ENCODE results near the gene TMPRSS6.

DNA sequence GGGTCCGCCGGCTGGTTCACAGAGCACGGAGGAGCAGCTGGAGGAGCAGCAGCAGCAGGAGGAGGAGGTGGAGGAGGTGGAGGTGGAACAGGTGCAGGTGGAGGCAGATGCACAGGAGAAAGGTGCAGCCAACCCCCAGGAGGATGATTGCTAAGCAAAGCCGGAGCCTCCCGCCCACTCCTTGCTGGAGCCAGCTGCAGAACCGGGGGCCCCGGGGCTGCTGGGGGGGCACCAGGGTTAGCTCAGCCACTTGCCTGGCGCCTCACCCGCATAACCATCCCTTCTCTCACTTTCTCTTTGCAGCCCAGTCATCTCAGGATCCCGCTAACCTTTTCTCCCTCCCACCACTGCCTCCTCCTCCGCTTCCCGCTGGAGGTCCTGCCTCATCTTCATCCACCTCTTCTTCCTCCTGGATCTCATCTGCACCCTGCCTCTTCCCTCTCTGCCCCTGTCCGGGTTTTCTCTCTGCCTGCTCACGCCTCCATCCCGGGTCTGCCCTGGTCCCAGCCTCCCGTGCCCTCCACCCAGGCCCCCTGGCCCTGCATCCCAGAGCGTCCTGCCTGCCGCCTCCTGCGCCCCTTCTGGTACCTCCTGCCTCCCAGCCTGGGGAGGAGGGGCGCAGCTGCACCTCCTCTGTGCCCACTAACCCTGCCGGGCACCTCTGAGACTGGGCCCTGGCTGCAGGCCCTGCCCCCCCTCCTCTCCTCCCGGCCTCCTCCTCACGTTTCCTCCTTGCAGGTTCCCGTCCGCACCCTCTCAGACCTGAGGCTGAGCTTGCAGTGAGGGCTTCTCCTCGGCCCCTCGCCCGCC lies 48.5 kb downstream of the TMPRSS6 start:
- TF ChIP-seq ZFX (IDR thresholded peaks at IDR 0.05) = no peak
- TF ChIP-seq, protein P1, sequence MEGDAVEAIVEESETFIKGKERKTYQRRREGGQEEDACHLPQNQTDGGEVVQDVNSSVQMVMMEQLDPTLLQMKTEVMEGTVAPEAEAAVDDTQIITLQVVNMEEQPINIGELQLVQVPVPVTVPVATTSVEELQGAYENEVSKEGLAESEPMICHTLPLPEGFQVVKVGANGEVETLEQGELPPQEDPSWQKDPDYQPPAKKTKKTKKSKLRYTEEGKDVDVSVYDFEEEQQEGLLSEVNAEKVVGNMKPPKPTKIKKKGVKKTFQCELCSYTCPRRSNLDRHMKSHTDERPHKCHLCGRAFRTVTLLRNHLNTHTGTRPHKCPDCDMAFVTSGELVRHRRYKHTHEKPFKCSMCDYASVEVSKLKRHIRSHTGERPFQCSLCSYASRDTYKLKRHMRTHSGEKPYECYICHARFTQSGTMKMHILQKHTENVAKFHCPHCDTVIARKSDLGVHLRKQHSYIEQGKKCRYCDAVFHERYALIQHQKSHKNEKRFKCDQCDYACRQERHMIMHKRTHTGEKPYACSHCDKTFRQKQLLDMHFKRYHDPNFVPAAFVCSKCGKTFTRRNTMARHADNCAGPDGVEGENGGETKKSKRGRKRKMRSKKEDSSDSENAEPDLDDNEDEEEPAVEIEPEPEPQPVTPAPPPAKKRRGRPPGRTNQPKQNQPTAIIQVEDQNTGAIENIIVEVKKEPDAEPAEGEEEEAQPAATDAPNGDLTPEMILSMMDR (IDR thresholded peaks at IDR 0.05 in 2 of 3, conservative IDR thresholded peaks at IDR 0.05 in 1 of 3; ENCODE audit: borderline replicate concordance in 1 of 3, insufficient read depth in 1 of 3, low read depth in 2 of 3, low read length in 2 of 3) = no peak
- no peak for TF ChIP-seq POLR2A (IDR thresholded peaks at IDR 0.05; ENCODE audit: borderline replicate concordance, extremely low read depth, insufficient read depth, insufficient read length)
- no peak for TF ChIP-seq YY1 (IDR thresholded peaks at IDR 0.05; ENCODE audit: extremely low read depth, insufficient replicate concordance, low read depth, low read length)
- no peak for TF ChIP-seq RAD21 (IDR thresholded peaks at IDR 0.05; ENCODE audit: low read depth)
- TF ChIP-seq, protein P2, sequence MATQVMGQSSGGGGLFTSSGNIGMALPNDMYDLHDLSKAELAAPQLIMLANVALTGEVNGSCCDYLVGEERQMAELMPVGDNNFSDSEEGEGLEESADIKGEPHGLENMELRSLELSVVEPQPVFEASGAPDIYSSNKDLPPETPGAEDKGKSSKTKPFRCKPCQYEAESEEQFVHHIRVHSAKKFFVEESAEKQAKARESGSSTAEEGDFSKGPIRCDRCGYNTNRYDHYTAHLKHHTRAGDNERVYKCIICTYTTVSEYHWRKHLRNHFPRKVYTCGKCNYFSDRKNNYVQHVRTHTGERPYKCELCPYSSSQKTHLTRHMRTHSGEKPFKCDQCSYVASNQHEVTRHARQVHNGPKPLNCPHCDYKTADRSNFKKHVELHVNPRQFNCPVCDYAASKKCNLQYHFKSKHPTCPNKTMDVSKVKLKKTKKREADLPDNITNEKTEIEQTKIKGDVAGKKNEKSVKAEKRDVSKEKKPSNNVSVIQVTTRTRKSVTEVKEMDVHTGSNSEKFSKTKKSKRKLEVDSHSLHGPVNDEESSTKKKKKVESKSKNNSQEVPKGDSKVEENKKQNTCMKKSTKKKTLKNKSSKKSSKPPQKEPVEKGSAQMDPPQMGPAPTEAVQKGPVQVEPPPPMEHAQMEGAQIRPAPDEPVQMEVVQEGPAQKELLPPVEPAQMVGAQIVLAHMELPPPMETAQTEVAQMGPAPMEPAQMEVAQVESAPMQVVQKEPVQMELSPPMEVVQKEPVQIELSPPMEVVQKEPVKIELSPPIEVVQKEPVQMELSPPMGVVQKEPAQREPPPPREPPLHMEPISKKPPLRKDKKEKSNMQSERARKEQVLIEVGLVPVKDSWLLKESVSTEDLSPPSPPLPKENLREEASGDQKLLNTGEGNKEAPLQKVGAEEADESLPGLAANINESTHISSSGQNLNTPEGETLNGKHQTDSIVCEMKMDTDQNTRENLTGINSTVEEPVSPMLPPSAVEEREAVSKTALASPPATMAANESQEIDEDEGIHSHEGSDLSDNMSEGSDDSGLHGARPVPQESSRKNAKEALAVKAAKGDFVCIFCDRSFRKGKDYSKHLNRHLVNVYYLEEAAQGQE (IDR thresholded peaks at IDR 0.05; ENCODE audit: low read depth) = no peak
- TF ChIP-seq POLR2AphosphoS5 (IDR thresholded peaks at IDR 0.05; ENCODE audit: low read depth, low read length) = no peak
- no peak for TF ChIP-seq CEBPB (IDR thresholded peaks at IDR 0.05; ENCODE audit: low read depth)
- TF ChIP-seq ZNF274 (IDR thresholded peaks at IDR 0.05; ENCODE audit: low read depth, low read length) = no peak
- TF ChIP-seq SP1 (IDR thresholded peaks at IDR 0.05; ENCODE audit: low read depth) = no peak
- TF ChIP-seq SRF (IDR thresholded peaks at IDR 0.05; ENCODE audit: low read depth) = no peak
- no peak for TF ChIP-seq EZH2 (IDR thresholded peaks at IDR 0.05)
- no peak for TF ChIP-seq EGR1 (IDR thresholded peaks at IDR 0.05; ENCODE audit: low read depth)

Data from HCT116 (cell line).